ENCODE results near the gene HINT3.
A peak's percentile ranks its signal among the peaks of the same experiment; 100 is the strongest.
"Not testable (repeated sequence)": the region's sequence is repeated elsewhere in the genome, so short reads cannot be mapped to it uniquely, and the experiment has no call there.

Gene HINT3

GRCh38 chr6:125956506-125957390 is at the start of gene HINT3:
HINT3 (plus strand) TSS chr6:125956770; CDS start chr6:125956978, 208 bp downstream.
- intact Hi-C loops (cut with DNase I), result loop anchor here (2.0 to 10.0 kb wide), 2 partner anchors 92 to 166 kb away; partner anchors contain the start of gene NCOA7
- DNase-seq, result peak; percentile 96 to 100 (median 98)

GRCh38 chr6:125910527-125910926 is 46.0 kb upstream of the HINT3 start:
- intact Hi-C loops (cut with DNase I), result no loop called here
- no peak for DNase-seq

GRCh38 chr6:125911051-125911451 is 45.5 kb upstream of the HINT3 start:
- DNase-seq; intact Hi-C loops (cut with DNase I): not testable (repeated sequence)

DNA sequence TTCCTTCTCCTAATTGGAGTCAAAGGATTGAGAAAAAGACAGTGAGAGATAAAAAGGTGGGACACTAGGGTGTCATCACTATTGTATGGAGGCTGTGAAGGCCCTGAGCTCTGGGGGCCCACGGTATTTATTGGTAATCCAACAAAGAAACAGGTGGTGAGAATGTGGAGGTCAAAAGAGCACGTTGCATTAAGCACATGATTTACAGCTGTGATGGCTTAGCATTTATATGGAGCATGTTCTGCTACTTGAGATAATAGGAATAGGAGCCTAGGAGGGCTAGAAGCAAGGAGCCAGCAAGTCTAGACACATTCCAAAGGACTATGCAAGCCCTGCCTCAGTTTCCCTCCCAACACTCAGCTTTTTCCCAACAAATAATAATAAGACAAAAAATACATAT is 44.1 kb upstream of the HINT3 start:
- DNase-seq; intact Hi-C loops (cut with DNase I): not testable (repeated sequence)

- intact Hi-C loops (cut with DNase I), result no loop called here
- no peak for DNase-seq
Observed at GRCh38 chr6:125913145-125913544, 43.4 kb upstream of the HINT3 start.

- intact Hi-C loops (cut with DNase I), result no loop called here
- DNase-seq, result no peak
Observed at GRCh38 chr6:125913864-125914351, 42.7 kb upstream of the HINT3 start.

GRCh38 chr6:125918230-125918629 is 38.3 kb upstream of the HINT3 start:
- no peak for DNase-seq
- intact Hi-C loops (cut with DNase I), result no loop called here

GRCh38 chr6:125918681-125919566 is 37.6 kb upstream of the HINT3 start:
- peak in 1 of 42 donors; percentile 41 for DNase-seq
- intact Hi-C loops (cut with DNase I), result no loop called here

DNA sequence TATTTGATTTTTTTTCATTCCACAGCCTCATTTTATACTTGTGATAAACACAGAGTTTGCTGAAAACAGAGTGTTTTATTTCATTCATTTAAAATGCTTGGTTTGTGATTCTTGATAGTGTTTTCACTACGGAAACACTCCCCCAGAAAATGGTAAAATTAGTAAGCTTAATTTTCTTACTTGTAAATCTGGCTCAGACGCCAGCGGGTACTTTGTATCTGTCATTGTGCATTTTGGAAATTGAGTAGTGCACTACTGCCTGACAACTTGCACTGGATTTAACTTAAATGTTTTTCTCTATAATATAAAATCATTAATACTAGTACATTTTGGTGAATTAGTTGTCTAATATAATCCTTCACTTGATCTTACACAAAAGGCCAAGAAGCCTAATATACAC is 37.0 kb upstream of the HINT3 start:
- peak in 1 of 42 donors; percentile 42 for DNase-seq
- intact Hi-C loops (cut with DNase I), result no loop called here

- intact Hi-C loops (cut with DNase I), result no loop called here
- no peak for DNase-seq
Observed at GRCh38 chr6:125922322-125922860, 34.2 kb upstream of the HINT3 start.

DNA sequence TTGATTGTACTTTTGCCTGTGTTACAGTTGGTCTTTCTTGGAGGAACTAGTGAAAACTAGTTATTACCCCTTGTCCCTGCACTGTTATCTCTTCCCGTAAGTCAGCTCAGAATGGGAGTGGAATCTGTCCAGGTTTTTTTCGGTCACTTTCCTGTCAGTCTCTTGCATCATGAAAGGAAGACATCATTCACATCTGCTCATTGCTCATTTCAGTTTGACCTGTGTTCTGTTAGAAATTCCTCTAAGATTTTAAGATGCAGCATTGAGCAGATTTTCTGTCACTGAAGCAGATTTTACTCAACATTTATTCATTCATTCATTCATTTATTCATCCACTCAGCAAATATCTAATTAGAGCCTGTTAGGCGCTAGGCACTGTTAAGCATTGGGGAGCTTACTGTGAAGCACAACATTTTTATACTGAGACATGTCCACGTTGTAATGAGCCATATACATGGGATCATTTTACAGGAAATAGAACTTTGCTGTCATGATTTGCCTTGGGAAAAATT is 33.1 kb upstream of the HINT3 start:
- DNase-seq, result no peak
- intact Hi-C loops (cut with DNase I), result no loop called here

DNA sequence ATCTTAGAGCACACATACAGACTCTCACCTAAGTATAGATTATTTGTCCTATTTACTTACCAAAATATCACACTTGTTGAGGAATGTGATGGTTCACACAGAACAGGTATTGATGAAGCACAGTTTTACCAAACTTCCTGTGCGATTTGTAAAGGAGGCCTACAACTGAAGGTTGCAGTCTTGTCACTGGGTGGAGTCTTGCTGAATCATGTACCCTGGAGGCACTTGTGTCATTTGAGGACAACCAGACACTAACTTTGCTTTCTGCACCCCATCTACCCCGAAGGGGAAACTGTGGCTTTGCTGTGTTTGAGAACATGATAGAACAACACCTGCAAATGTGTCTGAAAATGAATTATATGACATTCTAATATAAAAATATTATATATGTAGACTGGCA is 32.4 kb upstream of the HINT3 start:
- DNase-seq, result no peak
- intact Hi-C loops (cut with DNase I), result no loop called here

- intact Hi-C loops (cut with DNase I), result no loop called here
- no peak for DNase-seq
Observed at GRCh38 chr6:125924697-125925358, 31.7 kb upstream of the HINT3 start.

DNA sequence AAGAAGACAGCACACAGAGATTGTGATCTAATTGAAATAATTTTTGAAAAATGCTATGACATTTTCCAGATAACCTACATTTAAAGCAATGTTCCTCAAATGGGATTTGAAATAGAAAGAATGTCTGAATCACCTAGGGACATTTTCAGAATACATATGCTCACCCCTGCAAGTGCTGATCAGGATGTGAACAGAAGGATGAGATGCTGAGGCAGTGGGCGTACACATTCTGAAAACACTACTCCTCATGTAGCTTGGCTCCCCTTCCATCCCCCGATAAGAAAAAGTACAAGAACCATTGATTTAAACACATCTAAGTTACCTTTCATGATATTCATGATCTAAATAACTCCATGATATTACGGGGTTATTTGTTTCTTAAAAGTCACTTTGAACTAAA is 29.9 kb upstream of the HINT3 start:
- intact Hi-C loops (cut with DNase I), result no loop called here
- DNase-seq, result peak in 7 of 42 donors; percentile 25 to 63 (median 52)

DNA sequence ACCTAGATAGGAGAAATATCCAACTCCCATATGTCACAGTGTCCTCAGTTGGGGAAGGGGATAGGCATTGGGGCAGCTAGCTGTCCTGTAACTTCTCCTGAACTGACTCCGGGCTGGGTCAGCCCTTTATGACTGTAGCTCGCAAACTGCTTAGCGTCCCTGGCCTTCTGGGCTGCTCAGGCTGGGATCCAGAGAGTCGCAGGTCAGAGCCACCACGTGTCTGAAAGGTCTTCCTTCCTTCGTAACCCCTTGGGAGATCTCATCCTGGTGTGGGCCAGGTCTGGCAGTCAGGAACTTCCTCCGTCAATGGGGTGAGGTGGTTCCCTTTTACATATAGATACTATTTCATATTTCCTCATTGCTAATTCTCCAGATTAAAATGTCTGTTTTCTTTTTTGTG is 28.8 kb upstream of the HINT3 start:
- intact Hi-C loops (cut with DNase I), result no loop called here
- no peak for DNase-seq

DNA sequence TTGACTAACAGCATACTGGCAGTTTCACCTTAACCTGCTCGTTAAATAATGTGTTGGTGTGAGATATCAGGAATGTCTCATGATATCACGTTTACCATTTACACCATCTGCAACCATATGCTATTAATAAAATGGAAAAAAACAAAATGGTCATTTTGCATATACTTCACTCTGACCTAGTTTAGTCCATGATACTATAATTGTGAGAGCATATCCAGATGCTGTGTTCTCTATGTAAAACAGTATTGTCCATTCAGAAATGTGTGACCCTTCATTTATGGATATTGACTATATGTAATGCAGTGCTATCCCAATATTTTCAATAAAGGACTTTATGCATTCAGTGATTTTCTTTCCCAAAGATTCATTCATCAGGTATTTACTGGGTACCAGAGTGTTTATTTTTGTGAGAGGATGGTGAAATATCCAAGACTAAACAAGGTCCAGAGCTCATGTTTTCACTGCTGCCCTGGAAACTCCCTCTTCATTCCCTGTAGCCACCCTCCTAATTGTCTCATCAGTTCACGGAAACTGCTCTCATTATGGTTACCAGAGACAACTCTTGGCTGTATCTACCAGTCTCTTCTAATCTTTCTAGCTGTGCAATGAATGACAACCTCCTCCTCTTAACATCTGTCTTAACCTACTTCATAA is 25.7 kb upstream of the HINT3 start:
- no peak for DNase-seq
- intact Hi-C loops (cut with DNase I), result no loop called here

DNA sequence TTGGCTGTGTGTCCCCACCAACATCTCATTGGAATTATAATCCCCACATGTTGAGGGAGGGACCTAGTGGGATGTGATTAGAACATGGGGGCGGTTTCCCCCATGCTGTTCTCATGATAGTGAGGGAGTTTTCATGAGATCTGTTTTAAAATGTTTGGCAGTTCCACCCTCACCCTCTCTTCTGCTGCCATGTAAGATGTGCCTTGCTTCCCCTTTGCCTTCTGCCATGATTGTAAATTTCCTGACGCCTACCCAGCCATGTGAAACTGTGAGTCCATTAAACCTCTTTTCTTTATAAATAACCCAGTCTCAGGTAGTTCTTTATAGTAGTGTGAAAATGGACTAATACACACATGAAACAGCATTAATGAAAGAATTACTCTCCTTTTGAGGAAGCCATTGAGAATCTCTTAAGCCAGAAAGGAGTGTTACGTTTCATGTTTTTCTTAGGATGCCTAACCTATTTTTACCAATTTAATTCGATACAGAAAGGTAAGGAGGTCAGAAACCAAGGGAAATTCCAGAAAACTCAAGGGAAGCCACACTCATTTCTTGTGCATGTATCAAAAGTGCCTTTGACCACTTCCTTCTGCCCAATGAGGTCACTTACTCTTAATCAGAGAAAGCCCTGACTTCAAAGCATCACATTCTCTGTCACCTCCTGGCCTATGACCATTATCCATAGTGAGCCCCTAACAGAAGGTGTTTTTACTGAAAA is 24.7 kb upstream of the HINT3 start:
- intact Hi-C loops (cut with DNase I), result no loop called here
- no peak for DNase-seq

DNA sequence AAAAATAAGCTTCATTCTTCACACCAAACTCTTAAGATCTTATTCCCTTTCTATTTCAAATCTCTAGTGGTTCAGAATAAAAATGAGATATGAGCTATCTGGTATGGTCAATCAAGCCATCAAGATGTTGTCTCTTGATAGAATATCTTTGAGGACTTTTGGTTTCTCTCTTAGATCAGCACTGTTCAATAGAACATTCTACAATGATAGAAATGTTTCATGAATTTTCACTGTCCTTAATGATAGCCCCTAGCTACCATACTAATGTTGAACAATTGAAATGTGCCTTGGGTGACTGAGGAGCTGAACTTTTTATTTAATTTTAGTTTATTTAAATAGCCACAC is 24.1 kb upstream of the HINT3 start:
- DNase-seq, result no peak
- intact Hi-C loops (cut with DNase I), result no loop called here

Data from head of caudate nucleus (tissue), 42 donors.